ENCODE results near the gene PARP8. TPM values are rescaled to one million over a fixed set of nuclear protein-coding genes. Genes with fewer than 3 reads are reported as not detected.
"Not testable (repeated sequence)": the region's sequence is repeated elsewhere in the genome, so short reads cannot be mapped to it uniquely, and the experiment has no call there.

PARP8 gene
- total RNA-seq, 1 donor: 30.8 TPM

DNA sequence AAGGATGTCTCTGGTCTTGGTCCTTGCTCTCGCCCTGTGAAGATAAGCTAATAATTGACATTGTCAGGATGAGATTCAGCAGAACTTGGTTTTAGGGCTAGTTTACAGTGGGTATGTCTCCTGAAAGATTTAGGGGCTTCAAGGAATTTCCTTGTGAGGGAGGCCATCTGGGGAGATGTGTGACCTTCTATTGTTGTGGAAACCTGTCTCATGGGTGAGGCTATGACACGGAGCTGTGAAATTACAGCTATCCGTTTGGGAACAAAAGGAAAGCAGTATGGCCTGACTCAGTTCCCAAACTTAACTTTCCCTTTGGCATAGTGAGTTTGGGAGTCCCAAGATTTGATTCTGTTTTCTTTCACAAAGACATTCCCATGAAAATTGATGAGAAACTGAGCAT lies 142.0 kb downstream of the PARP8 start:
- TF ChIP-seq, protein P1, sequence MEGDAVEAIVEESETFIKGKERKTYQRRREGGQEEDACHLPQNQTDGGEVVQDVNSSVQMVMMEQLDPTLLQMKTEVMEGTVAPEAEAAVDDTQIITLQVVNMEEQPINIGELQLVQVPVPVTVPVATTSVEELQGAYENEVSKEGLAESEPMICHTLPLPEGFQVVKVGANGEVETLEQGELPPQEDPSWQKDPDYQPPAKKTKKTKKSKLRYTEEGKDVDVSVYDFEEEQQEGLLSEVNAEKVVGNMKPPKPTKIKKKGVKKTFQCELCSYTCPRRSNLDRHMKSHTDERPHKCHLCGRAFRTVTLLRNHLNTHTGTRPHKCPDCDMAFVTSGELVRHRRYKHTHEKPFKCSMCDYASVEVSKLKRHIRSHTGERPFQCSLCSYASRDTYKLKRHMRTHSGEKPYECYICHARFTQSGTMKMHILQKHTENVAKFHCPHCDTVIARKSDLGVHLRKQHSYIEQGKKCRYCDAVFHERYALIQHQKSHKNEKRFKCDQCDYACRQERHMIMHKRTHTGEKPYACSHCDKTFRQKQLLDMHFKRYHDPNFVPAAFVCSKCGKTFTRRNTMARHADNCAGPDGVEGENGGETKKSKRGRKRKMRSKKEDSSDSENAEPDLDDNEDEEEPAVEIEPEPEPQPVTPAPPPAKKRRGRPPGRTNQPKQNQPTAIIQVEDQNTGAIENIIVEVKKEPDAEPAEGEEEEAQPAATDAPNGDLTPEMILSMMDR (IDR thresholded peaks at IDR 0.05; ENCODE audit: extremely low read depth, low read depth, low read length): no peak
- no peaks in the 10 kb centered on the region for H4K20me1 ChIP-seq (ENCODE audit: insufficient read depth, low read length)
- H3K27me3 ChIP-seq (ENCODE audit: insufficient read depth, low read length): no peaks in the 10 kb centered on the region
- H3K27ac ChIP-seq (ENCODE audit: low read depth, low read length): no peak overlapping the region
- H3K4me3 ChIP-seq (ENCODE audit: insufficient read depth, low read length): no peak overlapping the region
- no peak overlapping the region for H2AFZ ChIP-seq (ENCODE audit: low read length)
- no peak overlapping the region for H3K4me2 ChIP-seq (ENCODE audit: insufficient read depth, low read length)
- DNase-seq (ENCODE audit: insufficient read length, low spot score, missing footprints): no peak
- H3K79me2 ChIP-seq (ENCODE audit: insufficient read depth, low read length): no peaks in the 10 kb centered on the region
- H3K36me3 ChIP-seq (ENCODE audit: insufficient read depth, low read length): no peaks in the 10 kb centered on the region
- no peaks in the 10 kb centered on the region for H3K9me3 ChIP-seq (ENCODE audit: low read depth, low read length)
- no peaks in the 10 kb centered on the region for H3K4me1 ChIP-seq (ENCODE audit: insufficient read depth, low read length)

DNA sequence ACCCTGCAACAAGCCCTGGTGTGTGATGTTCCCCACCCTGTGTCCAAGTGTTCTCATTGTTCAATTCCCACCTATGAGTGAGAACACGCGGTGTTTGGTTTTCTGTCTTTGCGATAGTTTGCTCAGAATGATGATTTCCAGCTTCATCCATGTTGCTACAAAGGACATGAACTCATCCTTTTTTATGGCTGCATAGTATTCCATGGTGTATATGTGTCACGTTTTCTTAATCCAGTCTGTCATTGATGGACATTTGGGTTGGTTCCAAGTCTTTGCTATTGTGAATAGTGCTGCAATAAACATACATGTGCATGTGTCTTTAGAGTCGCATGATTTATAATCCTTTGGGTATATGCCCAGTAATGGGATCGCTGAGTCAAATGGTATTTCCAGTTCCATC lies 145.3 kb downstream of the PARP8 start:
- H4K20me1 ChIP-seq (ENCODE audit: insufficient read depth, low read length); H3K4me1 ChIP-seq (ENCODE audit: insufficient read depth, low read length); H3K79me2 ChIP-seq (ENCODE audit: insufficient read depth, low read length); H3K27me3 ChIP-seq (ENCODE audit: insufficient read depth, low read length); H3K4me3 ChIP-seq (ENCODE audit: insufficient read depth, low read length); DNase-seq (ENCODE audit: insufficient read length, low spot score, missing footprints); H3K36me3 ChIP-seq (ENCODE audit: insufficient read depth, low read length); H2AFZ ChIP-seq (ENCODE audit: low read length); H3K4me2 ChIP-seq (ENCODE audit: insufficient read depth, low read length); H3K27ac ChIP-seq (ENCODE audit: low read depth, low read length); H3K9me3 ChIP-seq (ENCODE audit: low read depth, low read length): not testable (repeated sequence)

DNA sequence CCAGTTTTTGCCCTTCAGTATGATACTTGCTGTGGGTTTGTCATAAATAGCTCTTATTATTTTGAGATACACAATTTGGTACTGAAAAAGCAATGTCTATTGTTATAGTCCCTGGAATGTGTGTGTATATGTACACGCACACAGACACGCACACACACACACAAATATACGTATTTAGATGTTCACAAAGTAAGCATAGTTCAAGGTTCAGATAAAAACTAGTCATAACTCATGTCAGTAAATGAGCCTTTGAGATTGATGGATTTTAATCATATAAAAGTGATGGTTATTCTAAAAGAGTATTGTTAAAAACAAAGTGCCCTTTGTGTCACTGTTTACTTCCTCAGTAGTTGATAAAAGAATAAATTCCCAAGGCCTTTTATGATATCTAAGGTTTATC lies 147.3 kb downstream of the PARP8 start:
- H4K20me1 ChIP-seq (ENCODE audit: insufficient read depth, low read length): no peaks in the 10 kb centered on the region
- TF ChIP-seq, protein P1 (IDR thresholded peaks at IDR 0.05; ENCODE audit: extremely low read depth, low read depth, low read length): no peak
- no peak overlapping the region for H2AFZ ChIP-seq (ENCODE audit: low read length)

DNA sequence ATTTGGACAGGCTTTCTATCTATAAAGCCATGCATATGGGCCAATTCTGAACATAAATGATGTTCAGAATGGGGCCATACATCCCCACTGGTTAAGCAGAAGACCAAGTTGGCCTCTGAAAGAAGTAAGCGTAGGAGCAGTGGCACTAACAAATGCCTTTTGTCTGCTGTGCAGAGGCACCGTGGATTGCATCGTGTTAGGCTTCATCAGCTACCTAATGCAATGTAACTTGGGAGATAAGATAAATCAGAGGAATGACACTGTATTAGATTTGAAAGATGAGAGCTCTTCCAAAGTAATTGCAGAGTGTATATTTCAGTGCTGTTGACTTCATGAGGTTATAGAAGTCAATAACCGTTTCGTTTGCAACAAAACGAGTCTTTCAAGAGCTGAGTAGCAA lies 148.1 kb downstream of the PARP8 start:
- H3K79me2 ChIP-seq (ENCODE audit: insufficient read depth, low read length): no peaks in the 10 kb centered on the region
- no peaks in the 10 kb centered on the region for H4K20me1 ChIP-seq (ENCODE audit: insufficient read depth, low read length)
- H3K4me1 ChIP-seq (ENCODE audit: insufficient read depth, low read length): no peaks in the 10 kb centered on the region
- H3K4me2 ChIP-seq (ENCODE audit: insufficient read depth, low read length): no peak overlapping the region
- H3K27ac ChIP-seq (ENCODE audit: low read depth, low read length): no peak overlapping the region
- no peak overlapping the region for H2AFZ ChIP-seq (ENCODE audit: low read length)
- TF ChIP-seq, protein P1 (IDR thresholded peaks at IDR 0.05; ENCODE audit: extremely low read depth, low read depth, low read length): no peak
- H3K36me3 ChIP-seq (ENCODE audit: insufficient read depth, low read length): peaks cover 4% of the 10 kb centered on the region
- DNase-seq (ENCODE audit: insufficient read length, low spot score, missing footprints): no peak
- no peak overlapping the region for H3K4me3 ChIP-seq (ENCODE audit: insufficient read depth, low read length)
- H3K27me3 ChIP-seq (ENCODE audit: insufficient read depth, low read length): no peaks in the 10 kb centered on the region
- no peaks in the 10 kb centered on the region for H3K9me3 ChIP-seq (ENCODE audit: low read depth, low read length)

More for the DNA sequence above, 147.3 kb downstream of the PARP8 start:
- DNase-seq (ENCODE audit: insufficient read length, low spot score, missing footprints): no peak
- no peak overlapping the region for H3K4me2 ChIP-seq (ENCODE audit: insufficient read depth, low read length)
- H3K4me3 ChIP-seq (ENCODE audit: insufficient read depth, low read length): no peak overlapping the region
- H3K36me3 ChIP-seq (ENCODE audit: insufficient read depth, low read length): peaks cover 2% of the 10 kb centered on the region
- H3K79me2 ChIP-seq (ENCODE audit: insufficient read depth, low read length): no peaks in the 10 kb centered on the region
- no peaks in the 10 kb centered on the region for H3K9me3 ChIP-seq (ENCODE audit: low read depth, low read length)
- H3K4me1 ChIP-seq (ENCODE audit: insufficient read depth, low read length): no peaks in the 10 kb centered on the region
- no peaks in the 10 kb centered on the region for H3K27me3 ChIP-seq (ENCODE audit: insufficient read depth, low read length)
- no peak overlapping the region for H3K27ac ChIP-seq (ENCODE audit: low read depth, low read length)

Measured in osteoblast (primary cell).